B cell (primary cell): ENCODE results near the gene AHDC1.

Experiments used
- EZH2 ChIP-seq: IDR thresholded peaks from 2 replicates; pipeline ENCODE4 v1.6.1; 2012; ENCODE audit warnings: borderline replicate concordance, low read depth, mild to moderate bottlenecking, moderate library complexity, low read length; ENCODE audit not compliant: insufficient read depth, poor library complexity, severe bottlenecking
- TF ChIP-seq, protein P1 (sequence below): fragments of 200-600 bp; IDR thresholded peaks from one replicate; pipeline ENCODE4 v1.8.0; 2022; ENCODE audit warnings: antibody characterized with exemption, mild to moderate bottlenecking

DNA sequence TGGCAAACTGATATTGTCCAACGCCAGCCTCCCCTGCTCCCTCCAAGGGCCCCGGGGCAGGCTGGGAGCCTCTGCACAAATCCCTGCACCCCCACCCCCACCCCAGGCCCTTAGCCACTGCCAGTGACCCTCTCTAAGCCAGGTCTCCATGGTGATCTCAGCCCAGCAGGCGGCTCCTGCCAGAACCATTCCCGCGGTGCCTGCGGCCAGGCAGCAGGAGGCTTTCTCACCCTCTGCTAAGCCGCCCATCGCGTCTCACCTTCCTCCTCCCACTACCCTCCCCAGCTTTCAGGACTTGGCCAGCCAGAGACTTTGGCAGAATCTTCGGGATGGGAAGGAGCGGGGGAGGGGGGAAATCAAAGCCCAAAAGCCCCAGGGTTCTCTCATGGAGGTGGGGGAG is 67.2 kb downstream of the AHDC1 start:
- TF ChIP-seq, protein P1, sequence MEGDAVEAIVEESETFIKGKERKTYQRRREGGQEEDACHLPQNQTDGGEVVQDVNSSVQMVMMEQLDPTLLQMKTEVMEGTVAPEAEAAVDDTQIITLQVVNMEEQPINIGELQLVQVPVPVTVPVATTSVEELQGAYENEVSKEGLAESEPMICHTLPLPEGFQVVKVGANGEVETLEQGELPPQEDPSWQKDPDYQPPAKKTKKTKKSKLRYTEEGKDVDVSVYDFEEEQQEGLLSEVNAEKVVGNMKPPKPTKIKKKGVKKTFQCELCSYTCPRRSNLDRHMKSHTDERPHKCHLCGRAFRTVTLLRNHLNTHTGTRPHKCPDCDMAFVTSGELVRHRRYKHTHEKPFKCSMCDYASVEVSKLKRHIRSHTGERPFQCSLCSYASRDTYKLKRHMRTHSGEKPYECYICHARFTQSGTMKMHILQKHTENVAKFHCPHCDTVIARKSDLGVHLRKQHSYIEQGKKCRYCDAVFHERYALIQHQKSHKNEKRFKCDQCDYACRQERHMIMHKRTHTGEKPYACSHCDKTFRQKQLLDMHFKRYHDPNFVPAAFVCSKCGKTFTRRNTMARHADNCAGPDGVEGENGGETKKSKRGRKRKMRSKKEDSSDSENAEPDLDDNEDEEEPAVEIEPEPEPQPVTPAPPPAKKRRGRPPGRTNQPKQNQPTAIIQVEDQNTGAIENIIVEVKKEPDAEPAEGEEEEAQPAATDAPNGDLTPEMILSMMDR = no peak
- no peak for TF ChIP-seq EZH2
